ENCODE results near the gene DGKK.

DGKK gene

GRCh38 chrX:50470103-50471031, at the start of gene DGKK:
Gene DGKK (minus strand): TSS chrX:50470825. CDS start chrX:50470678, 147 bp downstream.
- no peak for DNase-seq

GRCh38 chrX:50514811-50515210, 44.2 kb upstream of the DGKK start:
- no peak for DNase-seq

- DNase-seq = no peak
Measured at GRCh38 chrX:50497114-50497513, 26.5 kb upstream of the DGKK start.

GRCh38 chrX:50495616-50496015, 25.0 kb upstream of the DGKK start:
- no peak for DNase-seq

- DNase-seq = no peak
Measured at GRCh38 chrX:50492720-50493119, 22.1 kb upstream of the DGKK start.

- DNase-seq = no peak
Measured at GRCh38 chrX:50484662-50485061, 14.0 kb upstream of the DGKK start.

- no peak for DNase-seq
Measured at GRCh38 chrX:50483283-50483682, 12.7 kb upstream of the DGKK start.

- no peak for DNase-seq
Measured at GRCh38 chrX:50475208-50475607, 4.6 kb upstream of the DGKK start.

GRCh38 chrX:50471390-50471789, 765 bp upstream of the DGKK start:
- DNase-seq = no peak

- DNase-seq = no peak
Measured at GRCh38 chrX:50469206-50469605, 1.4 kb downstream of the DGKK start.

GRCh38 chrX:50459615-50460014, 11.0 kb downstream of the DGKK start:
- no peak for DNase-seq

GRCh38 chrX:50458483-50458882, 12.1 kb downstream of the DGKK start:
- DNase-seq = no peak

- no peak for DNase-seq
Measured at GRCh38 chrX:50456712-50457484, 13.7 kb downstream of the DGKK start.

- no peak for DNase-seq
Measured at GRCh38 chrX:50452782-50453181, 17.8 kb downstream of the DGKK start.

GRCh38 chrX:50450324-50450723, 20.3 kb downstream of the DGKK start:
- DNase-seq = no peak

GRCh38 chrX:50448565-50448964, 22.1 kb downstream of the DGKK start:
- DNase-seq = no peak

- DNase-seq = no peak
Measured at GRCh38 chrX:50447535-50447934, 23.1 kb downstream of the DGKK start.

GRCh38 chrX:50442426-50443116, 28.1 kb downstream of the DGKK start:
- no peak for DNase-seq

- DNase-seq = no peak
Measured at GRCh38 chrX:50436797-50437196, 33.8 kb downstream of the DGKK start.

GRCh38 chrX:50432829-50433289, 37.8 kb downstream of the DGKK start:
- no peak for DNase-seq

GRCh38 chrX:50431623-50432022, 39.0 kb downstream of the DGKK start:
- no peak for DNase-seq

GRCh38 chrX:50430917-50431575, 39.6 kb downstream of the DGKK start:
- no peak for DNase-seq

- no peak for DNase-seq
Measured at GRCh38 chrX:50428174-50428573, 42.5 kb downstream of the DGKK start.
